NCI-H1694 treated with DMSO at 0.1 percent for 48 hours (cell line): Measurements from ENCODE around the gene FAM181A.

ENCODE experiments used
- DNase-seq: peaks from one replicate; lab custom pipeline; 2025; lab: John Stamatoyannopoulos, UW

Gene FAM181A

DNA sequence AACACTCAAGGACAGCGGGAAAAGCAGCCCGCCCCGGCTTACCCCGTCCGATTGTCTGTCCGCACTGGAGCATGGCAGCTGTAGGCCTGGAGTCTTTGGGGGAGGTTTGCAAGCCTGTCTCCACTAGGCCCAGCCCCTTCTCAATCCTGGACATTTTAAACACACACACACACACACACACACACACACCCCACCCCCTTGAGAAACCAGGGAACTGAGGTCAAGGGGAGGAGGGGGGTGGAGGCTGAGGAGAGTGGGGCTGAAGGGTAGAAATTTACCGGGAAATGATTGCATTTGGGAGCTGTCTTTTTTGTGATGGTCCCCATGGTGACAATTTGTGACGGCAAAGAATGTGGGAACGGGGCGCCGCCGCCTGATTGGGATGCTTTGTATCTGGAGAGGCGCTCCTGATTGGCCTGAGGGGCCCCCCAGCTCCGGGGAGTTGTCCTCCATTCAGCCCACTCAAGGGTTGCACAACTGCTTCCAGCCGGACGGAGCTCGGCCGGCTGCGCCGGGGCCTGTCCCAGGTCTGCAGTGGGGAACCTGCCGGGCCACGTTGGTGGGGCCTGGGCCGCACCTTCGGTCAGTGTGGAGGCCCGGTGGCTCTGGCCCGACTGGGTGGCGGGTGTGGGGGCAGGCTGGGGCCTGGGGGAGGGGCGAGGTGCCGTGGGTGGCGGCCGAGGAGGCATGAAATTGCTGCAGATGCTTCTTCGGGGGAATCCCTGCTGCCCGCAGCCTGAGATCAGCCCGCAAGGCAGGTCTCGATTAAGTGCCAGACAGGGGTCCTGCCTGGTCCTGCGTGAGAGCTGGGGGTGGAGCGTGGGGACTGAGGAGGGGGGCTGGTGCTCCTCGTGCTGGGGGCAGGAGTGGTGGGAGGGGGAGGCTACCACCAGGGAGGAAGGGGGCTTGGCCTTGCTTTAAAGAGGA lies at the start of gene FAM181A:
FAM181A (plus strand) TSS at position 472 of the 927 bp plus-strand sequence. CDS start 942 bp downstream, outside the sequence.
- no peak for DNase-seq

DNA sequence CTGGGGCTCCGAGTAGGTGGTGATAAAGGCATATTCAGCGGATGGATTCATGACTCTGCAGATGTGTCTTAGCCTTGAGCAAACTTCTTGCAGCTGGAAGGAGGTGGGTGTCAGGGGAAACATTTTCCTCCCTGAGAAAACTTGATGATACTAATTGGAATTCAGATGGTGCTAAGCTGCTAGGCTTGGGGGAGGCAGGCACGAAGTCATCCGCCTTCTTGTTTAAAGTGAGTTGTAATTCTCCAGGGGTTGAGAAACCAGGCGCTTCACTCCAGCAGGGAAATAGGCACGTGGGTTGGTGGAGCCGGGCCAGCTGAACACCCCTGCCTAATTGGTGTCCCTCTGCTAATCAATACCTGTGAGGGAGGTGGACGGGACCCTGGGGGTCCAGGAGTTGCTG lies 48.9 kb upstream of the FAM181A start:
- DNase-seq, result no peak

DNA sequence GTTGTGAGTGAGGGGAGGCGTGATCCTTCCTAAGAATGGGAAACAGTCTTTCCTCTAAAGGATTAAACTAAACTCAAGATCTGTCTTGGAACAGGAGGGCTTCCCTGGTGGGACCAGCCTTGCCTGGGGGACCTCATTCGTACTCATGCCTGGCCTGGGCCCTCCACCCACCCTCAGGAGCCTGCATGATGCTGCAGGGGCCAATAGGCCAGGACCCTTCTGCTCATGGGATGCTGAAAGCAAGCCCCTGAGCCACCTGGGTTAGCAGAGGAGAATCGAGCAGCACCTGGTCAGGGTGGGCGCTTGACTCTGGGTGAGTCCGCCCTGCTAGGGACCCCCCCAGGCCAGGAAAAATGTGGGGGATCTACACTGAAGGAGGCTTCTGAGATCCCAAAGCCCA lies 48.3 kb upstream of the FAM181A start:
- no peak for DNase-seq

DNA sequence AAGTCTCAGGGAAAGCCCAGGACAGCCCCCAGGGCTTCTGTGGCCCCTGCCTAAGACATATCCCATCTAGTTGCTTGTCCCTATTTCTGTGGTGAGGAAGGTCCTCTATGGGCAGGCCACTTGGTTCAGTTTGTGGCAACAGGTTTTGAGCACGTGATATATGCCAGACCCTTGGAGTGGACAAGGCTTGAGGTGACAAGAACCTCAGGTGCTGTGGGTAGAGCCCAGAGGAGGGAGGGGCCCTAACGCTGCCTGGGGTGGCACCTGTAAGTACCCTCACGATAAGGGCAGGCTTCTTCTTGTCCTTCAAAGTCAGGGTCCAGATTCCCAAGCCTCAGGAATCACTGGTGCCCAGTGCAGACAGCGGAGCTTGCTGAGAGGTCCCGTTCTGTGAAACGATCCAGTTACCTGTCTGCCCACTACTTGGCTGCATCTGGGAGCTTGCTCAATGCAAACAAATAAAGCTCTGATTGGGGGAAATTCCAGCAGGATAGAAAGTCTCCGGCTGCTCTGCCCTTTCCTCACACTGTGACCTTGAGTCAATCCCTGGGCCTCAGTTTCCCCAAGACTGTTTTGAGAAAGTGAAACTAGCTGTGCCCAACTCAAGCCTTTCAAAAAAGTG lies 47.7 kb upstream of the FAM181A start:
- DNase-seq, result no peak

DNA sequence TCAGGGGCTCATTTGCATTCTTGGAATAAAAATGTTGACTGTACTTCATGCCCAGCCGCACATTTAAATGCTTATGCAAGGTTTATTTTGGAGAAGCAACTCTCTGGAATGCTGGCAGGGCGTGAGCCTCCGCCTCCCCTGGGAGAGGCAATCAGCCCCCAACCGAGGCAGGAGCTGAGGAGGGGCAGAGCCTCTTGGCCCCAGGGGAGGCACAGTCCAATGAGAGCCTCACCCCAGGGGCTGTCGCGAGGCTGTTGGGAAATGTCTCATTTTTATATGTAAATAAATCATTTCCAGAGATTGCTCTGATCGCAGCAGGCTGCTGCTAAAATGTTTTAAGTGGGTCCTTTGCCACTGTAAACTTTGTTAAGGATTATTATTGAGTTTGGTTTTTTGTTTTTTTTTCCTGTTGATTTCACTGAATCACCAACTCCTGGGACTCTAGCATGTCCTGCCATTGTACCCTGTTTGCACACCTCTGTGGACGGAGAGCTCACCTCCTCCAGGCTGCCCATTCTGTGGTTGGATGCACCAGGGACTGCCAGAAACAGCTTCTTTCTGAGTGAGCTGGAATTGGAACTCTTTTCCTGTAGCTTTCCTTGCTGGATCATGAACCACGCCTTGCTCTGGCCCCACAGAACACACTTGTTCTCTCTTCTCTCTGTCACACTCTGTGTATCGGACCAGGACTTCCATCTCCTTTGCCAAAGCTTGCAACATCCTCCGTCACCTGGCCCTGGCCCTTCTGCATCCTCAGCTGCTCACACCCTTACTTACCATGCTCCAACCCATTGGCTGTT lies 46.9 kb upstream of the FAM181A start:
- DNase-seq, result peak; percentile 17

DNA sequence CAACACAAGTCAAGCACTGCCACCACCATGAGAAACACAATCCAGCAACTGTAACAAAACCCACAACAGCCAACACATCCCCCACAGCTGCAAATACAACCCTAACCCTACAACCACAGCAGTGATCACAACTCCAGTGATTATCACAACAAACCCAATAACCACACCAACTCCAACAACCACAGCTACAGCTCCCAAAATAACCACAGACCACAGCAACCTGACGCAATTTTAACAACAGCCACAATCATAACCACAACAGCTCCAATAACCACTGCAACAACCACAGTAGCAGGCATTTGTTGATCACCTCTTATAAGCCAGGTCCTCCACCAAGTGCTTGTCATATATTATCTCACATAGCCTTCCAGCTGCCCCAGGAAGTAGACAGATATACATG lies 42.2 kb upstream of the FAM181A start:
- DNase-seq, result no peak

DNA sequence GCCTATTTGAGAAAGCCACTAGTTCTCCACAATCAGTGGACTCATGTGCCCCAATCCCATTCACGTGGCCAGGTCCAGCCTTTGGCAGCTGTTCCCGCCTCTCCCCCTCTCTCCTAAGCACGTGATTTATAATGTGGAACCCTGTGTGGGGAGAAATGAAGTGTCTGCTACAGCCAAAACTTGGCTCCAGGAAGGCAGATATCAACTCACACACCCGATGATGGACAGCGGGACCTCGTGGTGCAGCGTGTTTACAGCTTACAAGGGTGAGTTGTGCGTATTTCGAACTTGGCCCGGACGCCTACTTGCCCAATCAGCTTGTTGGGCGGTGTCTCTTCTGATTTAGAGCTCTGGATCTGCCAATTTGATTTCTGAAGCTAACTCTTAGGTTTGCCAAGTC lies 38.1 kb upstream of the FAM181A start:
- no peak for DNase-seq

DNA sequence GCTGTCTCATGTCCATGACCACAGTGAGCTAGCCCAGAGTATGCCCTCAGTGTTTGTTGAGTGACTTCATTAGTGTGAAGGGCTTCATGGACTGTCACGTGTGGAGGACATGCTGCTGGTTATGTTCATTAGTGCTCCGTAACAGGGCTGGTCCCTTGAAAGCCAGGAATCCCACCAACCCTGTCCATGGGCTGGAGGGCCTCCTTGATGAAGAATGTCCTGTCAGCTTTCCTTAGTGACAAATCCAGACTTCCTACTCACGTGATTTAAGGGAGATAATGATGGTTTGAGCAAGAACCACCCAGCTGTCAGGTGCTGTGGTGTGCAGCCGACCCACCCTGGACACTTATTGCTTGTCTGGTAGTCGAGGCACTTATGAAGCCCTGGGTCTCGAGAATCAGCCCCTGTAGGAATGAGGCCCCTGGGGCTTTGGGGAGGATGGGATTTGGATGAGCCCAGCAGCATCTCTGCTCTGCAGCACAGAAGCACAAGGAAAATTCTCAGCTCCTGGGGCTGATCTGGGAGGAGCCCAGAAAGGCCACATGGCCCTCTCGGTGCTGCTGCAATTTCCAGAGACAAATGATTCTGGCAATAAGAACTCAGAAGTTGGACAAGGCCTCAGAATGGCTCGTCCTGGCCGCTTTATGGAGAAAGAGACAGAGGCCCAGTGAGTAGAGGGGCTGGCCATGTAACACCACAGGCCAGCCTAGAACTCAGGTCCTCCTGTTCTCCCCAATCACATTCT lies 37.2 kb upstream of the FAM181A start:
- no peak for DNase-seq

DNA sequence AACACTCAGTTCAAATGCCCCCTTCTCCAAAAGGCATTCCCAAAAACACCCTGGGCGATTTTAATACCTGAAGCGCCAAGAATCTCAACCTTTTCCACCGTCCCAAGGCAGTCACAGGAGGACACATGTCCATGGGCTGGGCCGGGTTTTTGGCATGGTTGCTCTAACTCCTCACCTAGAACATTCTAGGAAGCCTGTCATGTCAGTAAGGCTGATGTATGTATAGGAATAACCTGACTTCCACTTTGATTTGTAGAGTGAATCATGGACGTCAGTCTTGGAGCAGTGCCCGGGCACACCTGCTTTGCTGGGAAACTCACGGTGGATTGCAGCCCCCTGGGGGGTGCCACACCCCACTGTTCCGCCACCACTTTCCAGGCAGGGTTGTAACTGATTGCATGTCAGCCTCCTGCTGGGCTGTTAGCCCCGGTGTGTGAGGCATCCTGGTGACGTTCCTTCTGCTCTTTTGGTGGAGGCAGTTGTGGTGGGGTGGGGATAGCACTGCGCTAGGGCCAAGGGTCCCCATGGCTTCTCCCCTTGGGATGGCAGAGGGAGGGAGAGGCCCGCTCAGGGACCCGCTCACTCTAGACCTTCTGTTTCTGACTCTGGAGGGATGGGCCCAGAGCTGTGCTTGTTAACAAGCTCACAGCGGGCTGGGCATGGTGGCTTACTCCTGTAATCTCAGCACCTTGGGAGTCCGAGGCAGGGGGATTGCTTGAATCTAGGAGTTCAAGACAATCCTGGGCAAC lies 35.2 kb upstream of the FAM181A start:
- DNase-seq, result no peak

DNA sequence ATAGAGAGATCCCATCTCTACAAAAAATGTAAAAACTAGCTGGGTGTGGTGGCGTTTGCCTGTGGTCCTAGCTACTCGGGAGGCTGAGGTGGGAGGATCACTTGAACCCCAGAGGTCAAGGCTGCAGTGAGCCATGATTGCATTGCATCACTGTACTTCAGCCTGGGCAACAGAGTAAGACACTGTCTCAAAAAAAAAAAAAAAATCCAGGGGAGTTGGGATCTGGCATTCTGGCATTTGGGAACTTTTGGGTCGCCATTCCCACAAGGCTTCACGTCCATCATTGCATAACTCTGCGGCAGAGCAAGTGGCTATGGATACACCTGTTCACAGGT lies 34.7 kb upstream of the FAM181A start:
- no peak for DNase-seq

DNA sequence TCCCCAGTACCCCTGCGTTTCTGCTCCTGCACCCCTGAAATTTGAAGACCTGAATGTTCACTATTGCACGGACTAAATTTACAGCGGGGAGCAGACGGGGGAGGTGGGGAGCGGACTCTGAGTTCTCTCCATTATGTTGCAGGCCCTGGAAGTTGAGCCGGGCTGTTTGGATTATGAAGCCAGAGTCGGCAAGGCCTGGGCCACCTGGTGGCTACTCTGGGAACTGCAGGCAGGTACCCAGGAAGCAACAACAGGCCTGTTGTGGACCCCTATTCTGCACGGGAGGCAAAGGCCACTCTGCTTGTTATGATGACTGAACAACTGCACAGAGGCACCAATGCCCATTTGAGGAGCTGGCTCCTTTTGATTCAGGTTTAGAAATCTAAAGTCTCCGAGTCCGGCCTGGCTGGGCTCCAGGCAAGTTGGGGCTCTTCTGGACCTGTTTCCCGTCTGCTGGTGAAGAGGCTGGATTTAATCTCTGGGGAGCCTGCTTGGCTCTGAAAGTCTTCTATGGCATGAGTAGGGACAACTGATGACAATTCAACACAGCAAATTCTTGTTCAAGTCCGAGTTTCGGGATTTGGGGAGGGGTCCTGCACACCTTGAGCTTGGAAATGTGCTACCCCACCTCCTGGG lies 34.1 kb upstream of the FAM181A start:
- DNase-seq, result peak; percentile 88

DNA sequence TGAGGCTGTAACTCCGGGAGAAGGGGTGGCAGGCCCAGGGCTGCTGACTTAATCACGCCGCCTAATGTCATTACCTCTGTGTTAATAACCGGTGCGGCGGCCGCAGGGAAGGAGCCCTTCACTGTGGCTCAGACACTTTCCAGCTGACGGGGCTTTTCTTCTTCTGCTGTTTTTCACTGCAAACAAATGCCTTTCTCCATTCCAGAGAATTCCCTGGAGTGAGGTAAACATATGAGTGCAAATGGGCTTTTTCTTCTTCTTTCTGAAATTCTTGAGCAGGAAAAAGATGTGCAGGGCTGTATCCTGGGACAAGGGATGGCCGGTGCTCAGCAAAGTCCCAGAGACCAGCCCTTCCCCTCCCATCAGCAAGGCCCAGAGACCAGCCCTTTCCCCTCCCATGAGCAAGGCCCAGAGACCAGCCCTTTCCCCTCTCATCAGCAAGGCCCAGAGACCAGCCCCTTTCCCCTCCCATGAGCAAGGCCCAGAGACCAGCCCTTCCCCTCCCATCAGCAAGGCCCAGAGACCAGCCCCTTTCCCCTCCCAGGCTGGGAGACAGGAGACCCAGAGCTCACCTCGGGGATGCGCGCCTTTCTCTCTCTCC lies 33.4 kb upstream of the FAM181A start:
- DNase-seq, result no peak

DNA sequence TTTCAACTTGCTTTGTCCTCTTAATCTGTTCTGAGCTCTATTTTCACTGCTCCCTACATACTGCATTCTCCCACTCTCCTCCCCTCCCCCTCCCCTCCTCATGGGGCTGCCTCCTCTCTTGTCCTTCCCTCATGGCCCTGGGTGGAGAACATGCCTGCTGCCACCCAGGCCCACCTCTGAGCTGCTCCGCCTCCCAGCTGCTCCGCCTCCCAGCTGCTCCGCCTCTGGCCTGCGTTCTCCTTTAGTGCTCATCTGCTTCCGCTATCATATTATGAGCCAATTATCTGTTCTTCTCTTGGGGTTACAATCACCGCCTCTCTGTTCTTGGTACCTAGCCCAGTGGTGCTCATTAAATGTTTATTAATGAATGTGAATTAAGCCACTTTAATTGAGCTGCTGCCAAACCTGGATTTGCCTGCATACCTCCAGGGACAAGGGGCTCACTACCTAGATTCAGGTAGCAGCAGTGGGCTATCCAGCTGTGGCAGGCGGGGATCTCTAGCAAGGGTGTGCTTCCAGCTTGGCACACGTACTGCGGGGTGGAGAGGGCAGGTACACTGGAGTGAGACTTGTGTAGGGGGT lies 32.0 kb upstream of the FAM181A start:
- DNase-seq, result peak; percentile 11

DNA sequence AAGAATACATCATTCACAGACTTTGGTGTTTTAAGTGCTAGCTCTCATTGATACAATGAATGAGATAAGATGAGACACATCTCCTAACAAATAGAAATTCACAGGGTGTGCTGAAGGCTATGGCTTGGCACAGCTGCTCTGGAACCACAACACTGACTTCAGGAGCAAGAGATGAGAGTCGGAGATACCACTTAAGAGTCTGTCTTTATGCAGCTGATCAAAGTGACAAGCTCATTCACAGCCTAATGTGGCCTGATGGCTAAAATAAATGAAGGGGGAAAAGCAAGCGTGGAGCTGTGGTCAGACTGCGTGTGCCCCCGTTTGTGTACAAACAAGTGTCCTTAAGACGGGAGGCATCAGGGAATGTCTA lies 29.7 kb upstream of the FAM181A start:
- no peak for DNase-seq

DNA sequence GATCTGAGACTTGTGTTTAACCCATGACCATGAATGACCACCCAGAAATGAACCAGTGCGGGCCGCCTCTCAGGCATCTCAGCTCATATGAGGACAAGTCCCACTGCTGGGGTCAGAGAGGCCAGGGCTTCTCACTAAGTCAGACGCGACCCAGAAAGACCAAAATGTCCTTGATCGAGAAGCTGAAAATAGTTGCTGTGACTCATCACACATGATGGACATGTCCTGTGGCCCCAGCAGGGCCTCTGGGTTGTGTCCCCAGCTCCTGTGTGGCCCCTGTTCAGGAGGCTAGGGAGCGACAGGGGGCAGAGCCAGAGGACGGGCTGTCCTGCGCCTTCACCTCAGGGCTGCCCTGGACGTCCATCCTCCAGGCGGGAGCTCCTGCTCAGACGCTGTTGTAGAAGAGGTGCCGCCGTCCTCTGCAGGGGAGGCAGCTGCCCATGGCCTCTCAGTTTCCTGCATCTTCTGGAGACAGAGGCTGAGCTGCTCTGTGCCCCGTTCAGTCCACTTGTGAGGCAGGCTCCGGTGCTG lies 29.0 kb upstream of the FAM181A start:
- no peak for DNase-seq

DNA sequence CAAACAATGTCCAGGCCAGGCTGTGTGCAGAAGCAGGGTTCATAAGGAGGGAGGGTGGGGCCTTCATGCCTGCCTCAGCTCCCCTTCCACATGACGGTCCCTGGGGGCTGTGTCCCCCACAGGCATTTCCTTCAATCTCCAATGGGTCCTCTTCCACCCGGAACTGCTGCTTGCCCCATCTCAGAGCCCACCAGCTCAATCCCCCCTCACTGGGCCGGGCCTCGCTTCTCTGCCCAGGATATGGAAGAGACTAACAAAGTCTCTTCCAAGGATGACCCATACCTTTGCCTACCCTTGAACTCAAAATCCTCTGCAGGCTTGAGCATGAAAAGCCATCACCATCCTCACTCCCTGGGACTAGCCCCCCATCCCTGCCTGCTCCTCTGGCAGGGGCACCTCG lies 28.4 kb upstream of the FAM181A start:
- DNase-seq, result no peak

DNA sequence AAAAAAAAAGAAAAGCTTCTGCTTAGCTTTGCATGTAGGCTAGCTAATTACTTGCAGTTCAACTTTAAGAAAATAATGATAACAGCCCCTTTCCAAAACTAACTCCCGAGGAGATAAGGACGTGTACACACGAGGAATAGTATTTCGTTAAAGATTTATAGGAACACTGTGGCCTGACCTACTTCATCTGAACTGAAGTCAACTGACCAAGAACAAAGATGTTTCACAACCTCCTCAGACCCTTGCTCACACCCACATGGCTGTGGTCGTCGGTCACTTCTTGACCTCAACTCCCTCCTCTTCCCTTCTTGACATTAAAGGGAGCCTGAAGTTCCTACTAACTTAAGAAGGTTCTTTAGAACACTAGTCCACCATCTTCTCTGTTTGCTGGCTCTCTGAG lies 25.3 kb upstream of the FAM181A start:
- no peak for DNase-seq

DNA sequence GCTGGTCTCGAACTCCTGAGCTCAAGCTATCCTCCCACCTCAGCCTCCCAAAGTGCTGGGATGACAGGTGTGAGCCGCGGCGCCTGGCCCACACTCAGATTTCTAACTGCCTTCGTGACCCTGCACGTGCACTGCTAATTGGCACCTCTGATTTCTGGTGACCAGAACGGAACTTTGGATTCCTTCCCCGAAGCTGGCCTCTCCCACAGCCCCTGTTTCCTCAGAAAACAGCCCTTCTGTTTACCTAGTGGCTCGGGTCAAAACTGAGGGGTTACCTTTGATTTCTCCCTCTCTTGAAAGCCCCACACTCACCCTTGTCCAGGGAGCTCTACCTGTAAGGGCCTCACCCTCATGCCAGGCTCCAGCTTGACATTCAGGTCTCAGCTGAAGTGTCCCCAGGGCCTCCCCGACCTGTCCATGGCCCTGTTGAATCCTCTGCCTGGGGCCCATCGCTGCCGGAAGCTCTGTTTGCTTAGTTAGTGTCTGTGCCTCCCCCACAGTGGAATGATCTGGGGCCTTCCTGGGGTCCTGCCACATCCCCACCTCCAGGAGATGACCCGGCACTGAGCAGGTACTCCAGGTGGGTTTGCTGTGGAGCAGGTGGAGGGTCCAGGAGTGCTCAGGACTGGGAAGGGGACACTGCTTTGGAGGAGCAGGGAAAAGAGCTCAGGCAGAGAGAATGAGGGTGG lies 24.4 kb upstream of the FAM181A start:
- no peak for DNase-seq
